ENCODE results near the gene POLR2B. TPM values are rescaled to one million over a fixed set of nuclear protein-coding genes. Genes with fewer than 3 reads are reported as not detected.
"Not testable (repeated sequence)": the region's sequence is repeated elsewhere in the genome, so short reads cannot be mapped to it uniquely, and the experiment has no call there.

Gene POLR2B
- total RNA-seq, 1 experiment from 2014 or later = 108 TPM

DNA sequence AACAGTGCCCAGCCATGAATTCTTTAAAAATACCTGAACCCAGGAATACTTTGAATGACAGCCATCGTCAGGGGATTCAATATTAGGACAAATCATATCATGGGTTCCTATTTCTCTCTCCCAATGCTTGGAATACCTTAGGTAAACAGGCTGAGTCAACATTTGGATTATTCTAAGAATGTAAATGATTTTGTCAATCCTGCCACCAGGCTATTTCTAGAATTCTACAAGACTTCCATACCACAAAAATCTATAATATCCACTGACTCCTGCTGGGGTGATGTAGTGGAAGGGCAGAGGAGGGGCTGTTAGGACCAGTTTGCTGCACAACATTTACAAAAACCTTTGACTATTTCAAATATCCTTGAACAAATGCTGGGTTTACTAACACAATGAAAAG is 66.3 kb downstream of the POLR2B start:
- Histone ChIP-seq H4K91ac (ENCODE audit: insufficient read length, low read depth, low read length) (no peak overlapping the region), H4K20me1 (ENCODE audit: control insufficient read depth, insufficient read depth, insufficient read length) (no peaks in the 10 kb centered on the region), H3K56ac (ENCODE audit: insufficient read length, low read depth, low read length) (no peak overlapping the region), H2BK5ac (ENCODE audit: insufficient read length, low read length) (no peak overlapping the region), H2AK5ac (ENCODE audit: insufficient read length, low read length) (no peak overlapping the region), H3K9ac (ENCODE audit: extremely low read depth, insufficient read length, low read length) (no peak overlapping the region), H3T11ph (ENCODE audit: low read length) (no peak overlapping the region), H3K27ac (ENCODE audit: insufficient read length, low read depth, low read length) (no peak overlapping the region), H2BK12ac (ENCODE audit: insufficient read length, low read depth, low read length) (no peak overlapping the region), H3K4me2 (ENCODE audit: insufficient read depth, insufficient read length, low read length) (no peak overlapping the region), H3K18ac (ENCODE audit: insufficient read length, low read depth, low read length) (no peak overlapping the region), H3K4ac (ENCODE audit: low read depth, low read length) (no peak overlapping the region), H2BK20ac (ENCODE audit: low read depth, low read length, poor library complexity, severe bottlenecking) (no peak overlapping the region), H3K9me3 (ENCODE audit: control insufficient read depth, low read depth, low read length) (no peaks in the 10 kb centered on the region), H3K27me3 (ENCODE audit: insufficient read depth, low read length) (no peaks in the 10 kb centered on the region), H3K14ac (ENCODE audit: insufficient read depth, low read length) (no peak overlapping the region), H3K23me2 (ENCODE audit: insufficient read length, low read depth, low read length, poor library complexity, severe bottlenecking) (no peaks in the 10 kb centered on the region), H3K79me2 (ENCODE audit: insufficient read depth, low read length) (no peaks in the 10 kb centered on the region), H3K79me1 (ENCODE audit: insufficient read depth, low read depth, low read length, poor library complexity, severe bottlenecking) (no peaks in the 10 kb centered on the region), H2BK15ac (ENCODE audit: low read depth, low read length) (no peak overlapping the region), H3K23ac (ENCODE audit: insufficient read length, low read depth, low read length) (no peak overlapping the region), H4K5ac (ENCODE audit: insufficient read length, low read depth, low read length) (no peak overlapping the region), H3K4me1 (ENCODE audit: insufficient read depth, low read length) (no peaks in the 10 kb centered on the region), H4K8ac (replicated peaks; ENCODE audit: insufficient read length, low read depth, low read length) (no peak overlapping the region), H2BK120ac (ENCODE audit: low read depth, low read length, poor library complexity, severe bottlenecking) (no peak overlapping the region), H2AFZ (ENCODE audit: low read length) (no peak overlapping the region)
- TF ChIP-seq, protein P1, sequence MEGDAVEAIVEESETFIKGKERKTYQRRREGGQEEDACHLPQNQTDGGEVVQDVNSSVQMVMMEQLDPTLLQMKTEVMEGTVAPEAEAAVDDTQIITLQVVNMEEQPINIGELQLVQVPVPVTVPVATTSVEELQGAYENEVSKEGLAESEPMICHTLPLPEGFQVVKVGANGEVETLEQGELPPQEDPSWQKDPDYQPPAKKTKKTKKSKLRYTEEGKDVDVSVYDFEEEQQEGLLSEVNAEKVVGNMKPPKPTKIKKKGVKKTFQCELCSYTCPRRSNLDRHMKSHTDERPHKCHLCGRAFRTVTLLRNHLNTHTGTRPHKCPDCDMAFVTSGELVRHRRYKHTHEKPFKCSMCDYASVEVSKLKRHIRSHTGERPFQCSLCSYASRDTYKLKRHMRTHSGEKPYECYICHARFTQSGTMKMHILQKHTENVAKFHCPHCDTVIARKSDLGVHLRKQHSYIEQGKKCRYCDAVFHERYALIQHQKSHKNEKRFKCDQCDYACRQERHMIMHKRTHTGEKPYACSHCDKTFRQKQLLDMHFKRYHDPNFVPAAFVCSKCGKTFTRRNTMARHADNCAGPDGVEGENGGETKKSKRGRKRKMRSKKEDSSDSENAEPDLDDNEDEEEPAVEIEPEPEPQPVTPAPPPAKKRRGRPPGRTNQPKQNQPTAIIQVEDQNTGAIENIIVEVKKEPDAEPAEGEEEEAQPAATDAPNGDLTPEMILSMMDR (conservative IDR thresholded peaks at IDR 0.05) = no peak
- Mint-ChIP-seq H3K4me1 (peaks cover 8 to 10% of the 10 kb centered on the region in 2 experiments), H3K27ac (no peak overlapping the region), H3K4me3 (no peak overlapping the region), H3K9me3 (peaks cover 3 to 8% of the 10 kb centered on the region in 2 experiments; a peak in 4 of 5 replicates), H3K27me3 (ENCODE audit: low read depth) (peaks cover 3% of the 10 kb centered on the region; the same call in 1 of the 2 replicates), H3K36me3 (ENCODE audit: insufficient read depth in 1 of 3, low read depth in 3 of 3) (peaks cover 0 to 7% (median 4%) of the 10 kb centered on the region in 3 experiments; a peak in 3 of 7 replicates)
- no peak for DNase-seq
- no CpG with 5 or more reads among the region's 1 CpG for WGBS (ENCODE audit: extremely low coverage, insufficient read length, low lambda C conversion rate)

DNA sequence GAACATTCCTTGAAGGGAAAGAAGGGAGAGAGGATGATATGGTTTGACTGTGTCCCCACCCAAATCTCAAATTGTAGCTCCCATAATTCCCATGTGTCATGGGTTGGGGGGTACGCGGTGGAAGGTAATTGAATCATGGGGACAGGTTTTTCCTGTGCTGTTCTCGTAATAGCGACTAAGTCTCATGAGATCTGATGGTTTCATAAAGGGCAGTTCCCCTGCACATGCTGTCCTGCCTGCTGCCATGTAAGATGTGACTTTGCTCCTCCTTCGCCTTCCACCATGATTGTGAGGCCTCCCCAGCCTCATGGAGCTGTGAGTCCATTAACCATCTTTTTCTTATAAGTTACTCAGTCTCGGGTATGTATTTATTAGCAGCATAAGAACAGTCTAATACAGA is 68.3 kb downstream of the POLR2B start:
- not testable (repeated sequence) for H4K5ac ChIP-seq (ENCODE audit: insufficient read length, low read depth, low read length); H4K20me1 ChIP-seq (ENCODE audit: control insufficient read depth, insufficient read depth, insufficient read length); H3K27ac Mint-ChIP-seq; H3K27me3 ChIP-seq (ENCODE audit: insufficient read depth, low read length); H3K9me3 Mint-ChIP-seq; H3K18ac ChIP-seq (ENCODE audit: insufficient read length, low read depth, low read length); H2BK15ac ChIP-seq (ENCODE audit: low read depth, low read length); H2BK20ac ChIP-seq (ENCODE audit: low read depth, low read length, poor library complexity, severe bottlenecking); H4K91ac ChIP-seq (ENCODE audit: insufficient read length, low read depth, low read length); H2BK12ac ChIP-seq (ENCODE audit: insufficient read length, low read depth, low read length); H3K9me3 ChIP-seq (ENCODE audit: control insufficient read depth, low read depth, low read length); H3K4me1 ChIP-seq (ENCODE audit: insufficient read depth, low read length); H3K4me2 ChIP-seq (ENCODE audit: insufficient read depth, insufficient read length, low read length); H2BK120ac ChIP-seq (ENCODE audit: low read depth, low read length, poor library complexity, severe bottlenecking); H3K79me2 ChIP-seq (ENCODE audit: insufficient read depth, low read length); H3K9ac ChIP-seq (ENCODE audit: extremely low read depth, insufficient read length, low read length); H3K14ac ChIP-seq (ENCODE audit: insufficient read depth, low read length); H4K8ac ChIP-seq (replicated peaks; ENCODE audit: insufficient read length, low read depth, low read length); H2BK5ac ChIP-seq (ENCODE audit: insufficient read length, low read length); H3K56ac ChIP-seq (ENCODE audit: insufficient read length, low read depth, low read length); H3K23me2 ChIP-seq (ENCODE audit: insufficient read length, low read depth, low read length, poor library complexity, severe bottlenecking); H3K79me1 ChIP-seq (ENCODE audit: insufficient read depth, low read depth, low read length, poor library complexity, severe bottlenecking); H3K23ac ChIP-seq (ENCODE audit: insufficient read length, low read depth, low read length); H2AFZ ChIP-seq (ENCODE audit: low read length); H3K4me3 Mint-ChIP-seq; H2AK5ac ChIP-seq (ENCODE audit: insufficient read length, low read length); DNase-seq; H3K4ac ChIP-seq (ENCODE audit: low read depth, low read length); H3K4me1 Mint-ChIP-seq; H3K27ac ChIP-seq (ENCODE audit: insufficient read length, low read depth, low read length); H3K36me3 Mint-ChIP-seq (ENCODE audit: insufficient read depth in 1 of 3, low read depth in 3 of 3); H3K27me3 Mint-ChIP-seq (ENCODE audit: low read depth); H3T11ph ChIP-seq (ENCODE audit: low read length)
- no CpG with 5 or more reads among the region's 6 CpGs for WGBS (ENCODE audit: extremely low coverage, insufficient read length, low lambda C conversion rate)

All from H9 (cell line).